ENCODE data around the gene KCNG4. TPM values are rescaled to one million over a fixed set of nuclear protein-coding genes. Genes with fewer than 3 reads are reported as not detected.

Gene KCNG4
- total RNA-seq, 2 donors from 2014 or later, result not detected

- TF ChIP-seq POLR2AphosphoS5 (IDR thresholded peaks at IDR 0.05), result no peak
- TF ChIP-seq POLR2A (IDR thresholded peaks at IDR 0.05), result no peak
- TF ChIP-seq, protein P1, sequence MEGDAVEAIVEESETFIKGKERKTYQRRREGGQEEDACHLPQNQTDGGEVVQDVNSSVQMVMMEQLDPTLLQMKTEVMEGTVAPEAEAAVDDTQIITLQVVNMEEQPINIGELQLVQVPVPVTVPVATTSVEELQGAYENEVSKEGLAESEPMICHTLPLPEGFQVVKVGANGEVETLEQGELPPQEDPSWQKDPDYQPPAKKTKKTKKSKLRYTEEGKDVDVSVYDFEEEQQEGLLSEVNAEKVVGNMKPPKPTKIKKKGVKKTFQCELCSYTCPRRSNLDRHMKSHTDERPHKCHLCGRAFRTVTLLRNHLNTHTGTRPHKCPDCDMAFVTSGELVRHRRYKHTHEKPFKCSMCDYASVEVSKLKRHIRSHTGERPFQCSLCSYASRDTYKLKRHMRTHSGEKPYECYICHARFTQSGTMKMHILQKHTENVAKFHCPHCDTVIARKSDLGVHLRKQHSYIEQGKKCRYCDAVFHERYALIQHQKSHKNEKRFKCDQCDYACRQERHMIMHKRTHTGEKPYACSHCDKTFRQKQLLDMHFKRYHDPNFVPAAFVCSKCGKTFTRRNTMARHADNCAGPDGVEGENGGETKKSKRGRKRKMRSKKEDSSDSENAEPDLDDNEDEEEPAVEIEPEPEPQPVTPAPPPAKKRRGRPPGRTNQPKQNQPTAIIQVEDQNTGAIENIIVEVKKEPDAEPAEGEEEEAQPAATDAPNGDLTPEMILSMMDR (IDR thresholded peaks at IDR 0.05), result no peak
These were observed 33.0 kb upstream of the KCNG4 start for GRCh38 chr16:84272740-84273320.

DNA sequence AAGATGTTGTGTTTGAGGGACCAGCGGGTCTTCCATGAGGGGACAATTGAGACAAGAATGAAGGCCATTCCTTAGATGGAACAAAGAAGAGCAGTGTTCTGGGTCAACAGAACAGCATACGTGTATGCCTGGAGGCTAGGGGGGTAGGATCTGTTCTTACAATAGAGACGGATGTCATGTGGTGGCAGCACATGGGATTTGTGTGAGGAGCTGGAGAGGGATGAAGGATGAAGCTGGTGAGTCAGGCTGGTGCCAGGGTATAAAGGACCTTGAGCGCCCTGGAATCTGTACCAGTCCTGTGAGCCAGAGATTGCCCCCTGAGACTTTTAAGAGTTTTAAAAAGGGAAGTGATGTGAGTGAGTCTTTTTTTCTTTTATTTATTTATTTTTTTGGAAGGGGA lies 32.1 kb upstream of the KCNG4 start:
- no peak overlapping the region for H3K4me3 ChIP-seq
- intact Hi-C loops (cut with DNase I), result no loop called here
- H3K9me3 ChIP-seq, result no peaks in the 10 kb centered on the region
- WGBS, result 67% methylated on average over 4 of the region's 4 CpGs
- H3K27ac ChIP-seq, result no peak overlapping the region
- no peaks in the 10 kb centered on the region for H3K4me1 ChIP-seq (replicated peaks)
- no peak for TF ChIP-seq POLR2AphosphoS5 (IDR thresholded peaks at IDR 0.05)
- TF ChIP-seq, protein P1 (IDR thresholded peaks at IDR 0.05), result no peak
- TF ChIP-seq POLR2A (IDR thresholded peaks at IDR 0.05), result no peak
- H3K36me3 ChIP-seq, result no peaks in the 10 kb centered on the region
- no peaks in the 10 kb centered on the region for H3K27me3 ChIP-seq (replicated peaks; ENCODE audit: insufficient read depth)
- no peak for DNase-seq (ENCODE audit: low spot score)

More at GRCh38 chr16:84272740-84273320, 33.0 kb upstream of the KCNG4 start:
- no peaks in the 10 kb centered on the region for H3K4me1 ChIP-seq (replicated peaks)
- no peaks in the 10 kb centered on the region for H3K27me3 ChIP-seq (replicated peaks; ENCODE audit: insufficient read depth)
- no peak overlapping the region for H3K27ac ChIP-seq
- intact Hi-C loops (cut with DNase I), result no loop called here
- H3K4me3 ChIP-seq, result no peak overlapping the region
- no peaks in the 10 kb centered on the region for H3K9me3 ChIP-seq
- DNase-seq (ENCODE audit: low spot score), result no peak
- 94% methylated on average over 1 of the region's 1 CpG for WGBS
- no peaks in the 10 kb centered on the region for H3K36me3 ChIP-seq

DNA sequence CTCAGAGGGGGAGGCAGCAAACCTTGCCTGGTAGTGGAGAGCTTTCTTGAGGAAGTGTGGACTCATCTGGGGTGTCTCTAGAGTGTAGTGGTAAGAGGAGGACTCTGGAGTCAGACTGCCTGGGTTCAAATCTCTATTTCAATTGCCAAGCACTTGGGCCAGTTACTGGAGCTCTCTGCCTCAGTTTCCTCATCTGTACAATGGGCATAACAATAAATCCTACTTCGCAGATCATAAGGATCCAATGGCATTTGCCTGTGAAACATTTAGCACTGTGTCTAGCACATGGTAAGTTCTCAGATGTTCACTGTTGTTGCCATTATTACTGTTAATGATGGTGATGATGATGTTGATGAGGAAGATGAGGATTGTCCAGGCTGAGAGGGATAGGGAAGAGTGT lies 31.2 kb upstream of the KCNG4 start:
- Histone ChIP-seq H3K27me3 (replicated peaks; ENCODE audit: insufficient read depth) (no peaks in the 10 kb centered on the region), H3K9me3 (no peaks in the 10 kb centered on the region), H3K4me3 (no peak overlapping the region), H3K4me1 (replicated peaks) (no peaks in the 10 kb centered on the region), H3K36me3 (no peaks in the 10 kb centered on the region), H3K27ac (no peak overlapping the region)
- TF ChIP-seq, protein P1 (IDR thresholded peaks at IDR 0.05), result no peak
- TF ChIP-seq POLR2AphosphoS5 (IDR thresholded peaks at IDR 0.05), result no peak
- no peak for TF ChIP-seq POLR2A (IDR thresholded peaks at IDR 0.05)
- 86% methylated on average over 1 of the region's 1 CpG for WGBS
- no peak for DNase-seq (ENCODE audit: low spot score)
- intact Hi-C loops (cut with DNase I), result no loop called here

DNA sequence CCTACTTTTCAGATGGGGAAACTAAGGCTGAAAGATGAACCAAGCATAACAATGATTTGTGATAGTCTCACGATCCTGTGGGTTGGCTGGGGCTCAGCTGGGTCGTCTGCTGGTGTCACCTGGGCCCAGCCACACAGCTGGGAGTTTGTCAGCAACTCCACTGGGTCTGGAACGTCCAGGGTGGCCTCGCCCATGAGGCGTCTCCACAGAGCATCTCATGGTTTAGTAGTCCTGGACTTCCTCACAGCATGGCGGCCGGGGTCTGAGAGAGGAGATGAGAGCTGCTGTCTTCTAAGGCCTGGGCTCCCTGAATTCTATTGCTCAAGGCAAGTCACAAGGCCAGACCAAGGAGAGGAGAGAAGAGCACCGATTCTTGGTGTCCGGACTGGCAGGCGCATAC lies 30.7 kb upstream of the KCNG4 start:
- Histone ChIP-seq H3K27me3 (replicated peaks; ENCODE audit: insufficient read depth) (no peaks in the 10 kb centered on the region), H3K27ac (no peak overlapping the region), H3K36me3 (no peaks in the 10 kb centered on the region), H3K4me3 (no peak overlapping the region), H3K4me1 (replicated peaks) (no peaks in the 10 kb centered on the region), H3K9me3 (no peaks in the 10 kb centered on the region)
- DNase-seq (ENCODE audit: low spot score), result no peak
- intact Hi-C loops (cut with DNase I), result no loop called here
- TF ChIP-seq POLR2AphosphoS5 (IDR thresholded peaks at IDR 0.05) (no peak), POLR2A (IDR thresholded peaks at IDR 0.05) (no peak)
- TF ChIP-seq, protein P1 (IDR thresholded peaks at IDR 0.05), result no peak
- WGBS, result 84% methylated on average over 10 of the region's 10 CpGs

DNA sequence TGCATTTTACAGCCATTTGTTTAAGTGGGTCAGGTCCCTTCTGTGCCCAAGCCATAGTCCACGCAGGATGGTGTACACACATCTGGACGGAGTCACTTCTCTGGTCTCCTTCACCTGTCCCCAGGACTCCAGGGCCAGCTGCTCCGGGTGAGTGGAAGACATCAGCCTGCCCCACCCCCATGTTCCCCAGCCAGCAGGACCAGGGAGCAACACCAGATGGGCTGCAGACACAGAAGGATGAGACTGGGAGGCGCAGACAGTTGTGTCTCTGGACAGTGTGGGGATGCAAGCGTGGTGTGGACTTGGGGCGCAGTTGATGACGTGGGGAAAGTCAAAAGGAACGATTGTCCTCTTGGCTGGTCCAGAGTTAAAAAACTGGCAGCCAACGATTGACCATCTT lies 30.3 kb upstream of the KCNG4 start:
- WGBS, result 91% methylated on average over 9 of the region's 9 CpGs
- H3K27ac ChIP-seq, result no peak overlapping the region
- no peak for DNase-seq (ENCODE audit: low spot score)
- no peak overlapping the region for H3K4me3 ChIP-seq
- H3K27me3 ChIP-seq (replicated peaks; ENCODE audit: insufficient read depth), result no peaks in the 10 kb centered on the region
- no peak for TF ChIP-seq POLR2A (IDR thresholded peaks at IDR 0.05)
- no peak for TF ChIP-seq POLR2AphosphoS5 (IDR thresholded peaks at IDR 0.05)
- TF ChIP-seq, protein P1 (IDR thresholded peaks at IDR 0.05), result no peak
- no peaks in the 10 kb centered on the region for H3K9me3 ChIP-seq
- H3K36me3 ChIP-seq, result no peaks in the 10 kb centered on the region
- intact Hi-C loops (cut with DNase I), result no loop called here
- no peaks in the 10 kb centered on the region for H3K4me1 ChIP-seq (replicated peaks)
